Measurements from ENCODE around the gene PARP8. TPM values are rescaled to one million over a fixed set of nuclear protein-coding genes. Genes with fewer than 3 reads are reported as not detected.
"Not testable (repeated sequence)": the region's sequence is repeated elsewhere in the genome, so short reads cannot be mapped to it uniquely, and the experiment has no call there.

Gene PARP8
- total RNA-seq, 1 experiment from 2014 or later: 44.1 TPM

GRCh38 chr5:50665091-50665490 is 1.3 kb upstream of the PARP8 start:
- intact Hi-C loops (cut with micrococcal nuclease; ENCODE audit: unreplicated experiment): loop anchor here (5.0 kb wide), 4 partner anchors 47 to 153 kb away; no protein-coding TSS in a partner anchor
- DNase-seq: no peak
- H3K9me3 Mint-ChIP-seq (ENCODE audit: low read depth, unreplicated experiment): no peaks in the 10 kb centered on the region
- peaks cover 15% of the 10 kb centered on the region for H3K4me1 Mint-ChIP-seq (ENCODE audit: low read depth, unreplicated experiment)
- no peak for TF ChIP-seq CTCF (IDR thresholded peaks at IDR 0.05; ENCODE audit: unreplicated experiment)
- CTCF ChIA-PET: no interaction called here
- BruUV-seq (replicated peaks): no TSS peak
- H3K27me3 Mint-ChIP-seq (ENCODE audit: unreplicated experiment): no peaks in the 10 kb centered on the region
- peak overlapping the region; percentile 98 for H3K4me3 Mint-ChIP-seq (ENCODE audit: low read depth, unreplicated experiment)
- H3K27ac Mint-ChIP-seq (ENCODE audit: unreplicated experiment): peak overlapping the region; percentile 100
- peaks cover 38% of the 10 kb centered on the region for H3K36me3 Mint-ChIP-seq (ENCODE audit: insufficient read depth, unreplicated experiment)

DNA sequence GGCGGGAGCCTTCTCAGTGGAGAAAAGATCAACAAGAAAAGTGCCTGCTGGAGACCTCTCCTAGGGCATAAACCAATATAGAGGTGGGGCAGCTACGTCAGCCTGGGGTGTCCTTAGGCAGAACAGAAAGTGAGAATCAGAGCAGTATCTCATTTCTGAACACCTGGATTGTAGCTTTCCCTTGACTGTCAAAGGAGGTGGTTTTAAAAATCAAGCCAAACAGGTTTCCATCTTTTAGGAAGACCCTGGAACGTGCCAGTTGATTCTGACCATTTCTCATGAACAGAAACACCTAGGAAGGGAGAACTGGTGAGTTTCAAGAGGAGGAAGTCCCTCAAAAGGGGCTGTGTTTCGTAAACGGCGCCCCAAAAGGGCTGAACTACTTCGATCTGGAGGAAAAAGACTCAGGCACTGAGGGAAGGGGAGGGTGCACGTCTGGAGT is 655 bp upstream of the PARP8 start:
- H3K9me3 Mint-ChIP-seq (ENCODE audit: low read depth, unreplicated experiment); CTCF ChIA-PET; BruUV-seq (replicated peaks); H3K27me3 Mint-ChIP-seq (ENCODE audit: unreplicated experiment): not testable (repeated sequence)
- H3K4me3 Mint-ChIP-seq (ENCODE audit: low read depth, unreplicated experiment): peak overlapping the region; percentile 98
- peak overlapping the region; percentile 100 for H3K27ac Mint-ChIP-seq (ENCODE audit: unreplicated experiment)
- H3K4me1 Mint-ChIP-seq (ENCODE audit: low read depth, unreplicated experiment): peaks cover 15% of the 10 kb centered on the region
- intact Hi-C loops (cut with micrococcal nuclease; ENCODE audit: unreplicated experiment): loop anchor here (2.0 to 5.0 kb wide), 5 partner anchors 47 to 153 kb away; no protein-coding TSS in a partner anchor
- peaks cover 38% of the 10 kb centered on the region for H3K36me3 Mint-ChIP-seq (ENCODE audit: insufficient read depth, unreplicated experiment)
- peak; percentile 12 for DNase-seq

DNA sequence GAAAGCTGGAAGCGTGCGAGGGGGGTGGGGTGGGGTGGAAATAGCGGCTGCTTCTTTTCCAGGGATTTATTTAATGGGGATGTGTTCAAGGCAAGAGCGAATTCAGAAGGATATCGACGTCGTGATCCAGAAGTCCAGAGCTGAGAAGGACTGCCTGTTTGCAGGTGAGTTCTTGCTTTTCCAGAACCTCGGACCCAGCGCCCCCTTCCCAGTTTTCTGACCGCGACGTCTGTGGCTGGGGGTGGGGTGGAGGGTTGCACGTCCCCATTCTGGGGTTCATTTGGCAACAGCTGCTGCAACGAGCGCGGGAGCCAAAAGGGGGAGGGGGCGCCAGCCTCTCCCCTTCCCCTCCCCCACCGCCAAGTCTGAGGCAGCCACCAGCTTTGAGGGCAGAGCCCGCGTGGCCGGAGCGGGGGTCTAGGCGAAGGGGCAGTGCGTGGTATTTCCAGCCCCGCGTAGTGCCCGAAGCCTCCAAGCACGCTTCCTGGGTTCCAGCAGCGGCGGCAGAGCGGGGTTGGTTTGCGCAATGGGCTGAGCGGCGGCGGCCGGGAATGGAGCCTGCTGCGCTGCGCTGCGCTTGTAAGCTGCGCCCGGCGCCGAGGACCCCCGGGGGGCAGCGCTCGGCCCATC is 701 bp downstream of the PARP8 start:
- CTCF ChIA-PET: interaction anchor here (0.7 kb wide), 1 partner anchor 1871 kb away, joined by 3 read pairs; no protein-coding TSS in a partner anchor
- intact Hi-C loops (cut with micrococcal nuclease; ENCODE audit: unreplicated experiment): loop anchor here (2.0 to 5.0 kb wide), 5 partner anchors 45 to 155 kb away; no protein-coding TSS in a partner anchor
- BruUV-seq (replicated peaks): TSS peak; percentile 87
- Mint-ChIP-seq H3K9me3 (ENCODE audit: low read depth, unreplicated experiment) (no peaks in the 10 kb centered on the region), H3K4me1 (ENCODE audit: low read depth, unreplicated experiment) (peaks cover 20% of the 10 kb centered on the region), H3K36me3 (ENCODE audit: insufficient read depth, unreplicated experiment) (peaks cover 42% of the 10 kb centered on the region), H3K27me3 (ENCODE audit: unreplicated experiment) (no peaks in the 10 kb centered on the region), H3K4me3 (ENCODE audit: low read depth, unreplicated experiment) (peak overlapping the region; percentile 98), H3K27ac (ENCODE audit: unreplicated experiment) (peak overlapping the region; percentile 100)
- peak; percentile 56 for DNase-seq
- no peak for TF ChIP-seq CTCF (IDR thresholded peaks at IDR 0.05; ENCODE audit: unreplicated experiment)

DNA sequence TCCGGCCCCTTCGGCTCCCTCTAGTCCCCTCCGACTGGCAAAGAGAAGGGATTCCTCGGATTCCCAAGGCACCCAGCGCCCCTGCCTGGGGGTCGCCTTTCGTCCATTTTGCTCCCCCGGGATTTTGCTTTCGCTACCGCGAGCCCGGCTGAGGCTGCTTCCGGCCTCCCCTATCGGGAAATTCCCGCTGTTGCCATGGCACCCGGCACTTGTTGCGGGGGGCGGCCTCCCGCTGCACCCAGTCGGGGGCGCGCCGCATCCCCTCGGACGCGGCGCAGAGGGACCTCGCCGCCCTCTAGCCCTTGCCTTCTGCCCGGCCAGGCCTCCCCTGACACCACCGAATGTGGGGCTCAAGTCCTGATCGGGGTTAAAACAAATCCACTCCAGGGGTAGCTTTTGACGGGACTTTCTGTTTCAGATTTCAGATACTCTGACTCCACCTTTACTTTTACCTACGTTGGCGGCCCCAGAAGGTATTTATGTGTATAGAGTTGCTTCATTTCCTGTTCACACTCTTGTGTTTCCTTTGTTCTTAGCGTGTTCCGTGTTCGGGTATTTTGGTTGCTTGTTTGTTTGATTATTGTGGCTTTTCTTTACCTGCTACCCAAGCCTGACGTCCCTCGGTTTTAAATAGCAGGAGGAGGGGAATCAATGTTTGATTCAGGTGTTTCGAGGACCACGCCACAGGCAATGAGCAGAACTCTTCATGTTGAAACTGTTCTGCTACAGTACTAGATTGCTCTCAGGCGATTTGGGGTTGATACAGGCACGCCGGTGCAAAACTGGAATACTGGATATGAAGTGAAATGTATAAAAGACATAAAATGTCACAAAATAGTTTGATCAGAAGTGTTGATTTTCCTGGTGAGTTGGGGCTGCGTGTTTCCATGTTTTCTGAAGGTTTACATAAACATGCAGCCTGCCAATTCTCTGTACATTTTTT is 1.5 kb downstream of the PARP8 start:
- no TSS peak for BruUV-seq (replicated peaks)
- no peak for TF ChIP-seq CTCF (IDR thresholded peaks at IDR 0.05; ENCODE audit: unreplicated experiment)
- CTCF ChIA-PET: no interaction called here
- H3K4me3 Mint-ChIP-seq (ENCODE audit: low read depth, unreplicated experiment): peak overlapping the region; percentile 98
- peak; percentile 89 for DNase-seq
- peaks cover 43% of the 10 kb centered on the region for H3K36me3 Mint-ChIP-seq (ENCODE audit: insufficient read depth, unreplicated experiment)
- peak overlapping the region; percentile 100 for H3K27ac Mint-ChIP-seq (ENCODE audit: unreplicated experiment)
- no peaks in the 10 kb centered on the region for H3K9me3 Mint-ChIP-seq (ENCODE audit: low read depth, unreplicated experiment)
- intact Hi-C loops (cut with micrococcal nuclease; ENCODE audit: unreplicated experiment): loop anchor here (2.0 to 5.0 kb wide), 6 partner anchors 44 to 156 kb away; no protein-coding TSS in a partner anchor
- H3K4me1 Mint-ChIP-seq (ENCODE audit: low read depth, unreplicated experiment): peaks cover 26% of the 10 kb centered on the region
- H3K27me3 Mint-ChIP-seq (ENCODE audit: unreplicated experiment): no peaks in the 10 kb centered on the region

- Mint-ChIP-seq H3K27ac (ENCODE audit: unreplicated experiment) (peak overlapping the region; percentile 100), H3K4me1 (ENCODE audit: low read depth, unreplicated experiment) (peaks cover 28% of the 10 kb centered on the region), H3K36me3 (ENCODE audit: insufficient read depth, unreplicated experiment) (peaks cover 43% of the 10 kb centered on the region), H3K4me3 (ENCODE audit: low read depth, unreplicated experiment) (peak overlapping the region; percentile 98)
- H3K27me3 Mint-ChIP-seq (ENCODE audit: unreplicated experiment); H3K9me3 Mint-ChIP-seq (ENCODE audit: low read depth, unreplicated experiment); BruUV-seq (replicated peaks); DNase-seq; CTCF ChIA-PET: not testable (repeated sequence)
- intact Hi-C loops (cut with micrococcal nuclease; ENCODE audit: unreplicated experiment): loop anchor here (2.0 to 5.0 kb wide), 5 partner anchors 44 to 156 kb away; no protein-coding TSS in a partner anchor
These were observed 2.2 kb downstream of the PARP8 start for GRCh38 chr5:50668636-50669035.

Data from Calu3 (cell line).